ENCODE measurements around the gene SLC2A4RG. TPM values are rescaled to one million over a fixed set of nuclear protein-coding genes. Genes with fewer than 3 reads are reported as not detected.

Gene SLC2A4RG
- total and polyA plus RNA-seq, 2 experiments from 2014 or later = 43.9 to 50.4 TPM

DNA sequence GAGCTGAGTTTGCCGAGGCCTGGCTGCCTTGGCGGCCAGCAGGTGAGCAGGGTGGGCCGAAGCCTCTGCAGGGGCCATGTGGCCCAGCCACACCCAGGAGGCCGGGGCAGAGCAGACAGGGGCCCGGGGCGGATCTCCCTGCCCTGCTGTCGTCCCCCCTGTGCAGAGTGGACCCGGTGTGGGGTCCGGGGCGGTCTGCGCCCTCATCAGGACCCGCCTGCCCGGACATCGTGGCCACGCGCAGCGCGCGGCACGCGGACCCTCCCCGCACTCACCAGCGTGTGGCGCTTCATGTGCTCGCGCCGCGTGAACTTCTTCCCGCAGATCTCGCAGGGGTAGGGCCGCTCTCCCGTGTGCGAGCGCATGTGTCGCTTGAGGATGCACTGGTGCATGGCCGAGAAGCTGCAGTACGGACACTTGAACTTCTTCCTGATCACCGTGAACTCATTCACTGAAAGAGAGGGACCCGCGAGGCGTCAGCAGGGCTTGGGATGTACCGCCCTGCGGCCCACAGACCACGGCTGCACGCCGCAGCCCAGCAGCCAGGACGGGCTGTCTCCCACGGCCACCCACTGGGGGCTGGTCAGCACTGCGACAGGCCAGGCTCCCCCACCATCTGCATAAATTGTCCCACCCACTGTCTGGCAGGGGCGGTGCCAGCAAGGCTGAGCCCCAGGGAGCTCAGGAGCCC lies 13.0 kb downstream of the SLC2A4RG start:
- no peak for DNase-seq (ENCODE audit: low spot score)
- no peak overlapping the region for H3K4me3 ChIP-seq
- no peaks in the 10 kb centered on the region for H3K27me3 ChIP-seq
- no peak for TF ChIP-seq EZH2 (IDR thresholded peaks at IDR 0.05; ENCODE audit: borderline replicate concordance)
- TF ChIP-seq, protein P1, sequence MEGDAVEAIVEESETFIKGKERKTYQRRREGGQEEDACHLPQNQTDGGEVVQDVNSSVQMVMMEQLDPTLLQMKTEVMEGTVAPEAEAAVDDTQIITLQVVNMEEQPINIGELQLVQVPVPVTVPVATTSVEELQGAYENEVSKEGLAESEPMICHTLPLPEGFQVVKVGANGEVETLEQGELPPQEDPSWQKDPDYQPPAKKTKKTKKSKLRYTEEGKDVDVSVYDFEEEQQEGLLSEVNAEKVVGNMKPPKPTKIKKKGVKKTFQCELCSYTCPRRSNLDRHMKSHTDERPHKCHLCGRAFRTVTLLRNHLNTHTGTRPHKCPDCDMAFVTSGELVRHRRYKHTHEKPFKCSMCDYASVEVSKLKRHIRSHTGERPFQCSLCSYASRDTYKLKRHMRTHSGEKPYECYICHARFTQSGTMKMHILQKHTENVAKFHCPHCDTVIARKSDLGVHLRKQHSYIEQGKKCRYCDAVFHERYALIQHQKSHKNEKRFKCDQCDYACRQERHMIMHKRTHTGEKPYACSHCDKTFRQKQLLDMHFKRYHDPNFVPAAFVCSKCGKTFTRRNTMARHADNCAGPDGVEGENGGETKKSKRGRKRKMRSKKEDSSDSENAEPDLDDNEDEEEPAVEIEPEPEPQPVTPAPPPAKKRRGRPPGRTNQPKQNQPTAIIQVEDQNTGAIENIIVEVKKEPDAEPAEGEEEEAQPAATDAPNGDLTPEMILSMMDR (IDR thresholded peaks at IDR 0.05; ENCODE audit: poor library complexity) = no peak
- TF ChIP-seq EZH2phosphoT487 (IDR thresholded peaks at IDR 0.05; ENCODE audit: low read depth, severe bottlenecking, unreplicated experiment) = no peak
- no peak overlapping the region for H3K4me2 ChIP-seq
- H3K4me1 ChIP-seq (ENCODE audit: insufficient read depth) = no peaks in the 10 kb centered on the region
- no peaks in the 10 kb centered on the region for H4K20me1 ChIP-seq (ENCODE audit: insufficient read depth, poor library complexity, severe bottlenecking)
- H3K9me2 ChIP-seq (replicated peaks; ENCODE audit: insufficient read depth) = no peaks in the 10 kb centered on the region
- H3K36me3 ChIP-seq (replicated peaks; ENCODE audit: insufficient read depth, low read depth) = no peaks in the 10 kb centered on the region
- no peaks in the 10 kb centered on the region for H3K79me2 ChIP-seq
- no peak overlapping the region for H2AFZ ChIP-seq
- H3K27ac ChIP-seq = no peak overlapping the region
- H3K9me3 ChIP-seq (ENCODE audit: low read depth) = no peaks in the 10 kb centered on the region
- WGBS (ENCODE audit: low lambda C conversion rate, missing lambda C conversion rate) = 96% methylated on average over 34 of the region's 50 CpGs

DNA sequence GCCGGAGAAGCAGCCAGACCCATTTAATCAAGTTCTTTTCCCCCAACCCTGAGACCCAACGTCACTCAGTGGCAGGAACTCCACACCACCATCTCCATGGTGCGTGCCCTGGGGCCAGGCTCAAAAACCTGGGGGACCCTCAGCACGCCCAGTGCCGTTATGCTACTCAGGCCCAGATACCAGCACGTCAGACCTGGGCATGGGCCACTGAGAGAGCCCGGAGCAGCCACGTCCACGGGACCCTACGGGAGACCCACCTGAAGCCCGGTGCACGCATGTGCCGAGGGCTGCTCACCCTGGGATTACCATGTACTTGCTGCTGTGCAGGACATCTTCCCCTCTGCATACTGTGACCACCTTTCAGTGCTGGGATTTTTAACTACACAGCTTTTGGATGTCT lies 13.8 kb downstream of the SLC2A4RG start:
- Histone ChIP-seq H3K4me1 (ENCODE audit: insufficient read depth) (no peaks in the 10 kb centered on the region), H3K4me2 (no peak overlapping the region), H3K36me3 (replicated peaks; ENCODE audit: insufficient read depth, low read depth) (no peaks in the 10 kb centered on the region), H3K27ac (no peak overlapping the region), H3K9me3 (ENCODE audit: low read depth) (no peaks in the 10 kb centered on the region), H3K79me2 (no peaks in the 10 kb centered on the region), H4K20me1 (ENCODE audit: insufficient read depth, poor library complexity, severe bottlenecking) (no peaks in the 10 kb centered on the region), H2AFZ (no peak overlapping the region), H3K9me2 (replicated peaks; ENCODE audit: insufficient read depth) (no peaks in the 10 kb centered on the region), H3K4me3 (no peak overlapping the region), H3K27me3 (no peaks in the 10 kb centered on the region)
- TF ChIP-seq EZH2 (IDR thresholded peaks at IDR 0.05; ENCODE audit: borderline replicate concordance) (no peak), EZH2phosphoT487 (IDR thresholded peaks at IDR 0.05; ENCODE audit: low read depth, severe bottlenecking, unreplicated experiment) (no peak)
- TF ChIP-seq, protein P1 (IDR thresholded peaks at IDR 0.05; ENCODE audit: poor library complexity) = no peak
- DNase-seq (ENCODE audit: low spot score) = no peak
- WGBS (ENCODE audit: low lambda C conversion rate, missing lambda C conversion rate) = 94% methylated on average over 13 of the region's 13 CpGs

DNA sequence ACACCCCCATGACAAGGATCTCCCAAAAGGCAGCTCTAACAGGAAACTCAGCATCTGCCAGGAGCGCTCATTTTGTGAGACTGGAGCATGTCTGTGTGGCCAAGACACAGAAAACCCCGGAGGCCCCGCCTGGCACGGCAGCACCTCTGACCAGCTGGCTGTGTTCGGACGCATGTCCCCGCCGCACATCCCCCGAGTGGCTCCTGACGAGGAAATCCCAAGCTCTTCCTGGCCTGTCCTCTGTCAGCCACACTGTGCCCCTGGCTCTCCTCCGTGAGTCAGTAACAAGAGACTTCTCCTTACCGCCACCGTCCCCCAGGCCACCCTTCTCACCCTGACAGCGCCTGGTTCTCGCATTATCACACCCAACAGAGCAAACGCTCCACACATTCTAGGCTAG lies 14.4 kb downstream of the SLC2A4RG start:
- Histone ChIP-seq H3K27ac (no peak overlapping the region), H3K27me3 (no peaks in the 10 kb centered on the region), H3K9me3 (ENCODE audit: low read depth) (no peaks in the 10 kb centered on the region), H3K79me2 (no peaks in the 10 kb centered on the region), H3K4me2 (no peak overlapping the region), H3K4me3 (no peak overlapping the region), H3K36me3 (replicated peaks; ENCODE audit: insufficient read depth, low read depth) (no peaks in the 10 kb centered on the region), H3K9me2 (replicated peaks; ENCODE audit: insufficient read depth) (no peaks in the 10 kb centered on the region), H2AFZ (no peak overlapping the region), H3K4me1 (ENCODE audit: insufficient read depth) (no peaks in the 10 kb centered on the region), H4K20me1 (ENCODE audit: insufficient read depth, poor library complexity, severe bottlenecking) (no peaks in the 10 kb centered on the region)
- DNase-seq (ENCODE audit: low spot score) = peak; percentile 5
- WGBS (ENCODE audit: low lambda C conversion rate, missing lambda C conversion rate) = 59% methylated on average over 16 of the region's 16 CpGs
- TF ChIP-seq, protein P1 (IDR thresholded peaks at IDR 0.05; ENCODE audit: poor library complexity) = no peak
- TF ChIP-seq EZH2phosphoT487 (IDR thresholded peaks at IDR 0.05; ENCODE audit: low read depth, severe bottlenecking, unreplicated experiment) (no peak), EZH2 (IDR thresholded peaks at IDR 0.05; ENCODE audit: borderline replicate concordance) (no peak)

Data from hepatocyte (in vitro differentiated cells).